Measurements from ENCODE around the gene ANKRD44.

DNA sequence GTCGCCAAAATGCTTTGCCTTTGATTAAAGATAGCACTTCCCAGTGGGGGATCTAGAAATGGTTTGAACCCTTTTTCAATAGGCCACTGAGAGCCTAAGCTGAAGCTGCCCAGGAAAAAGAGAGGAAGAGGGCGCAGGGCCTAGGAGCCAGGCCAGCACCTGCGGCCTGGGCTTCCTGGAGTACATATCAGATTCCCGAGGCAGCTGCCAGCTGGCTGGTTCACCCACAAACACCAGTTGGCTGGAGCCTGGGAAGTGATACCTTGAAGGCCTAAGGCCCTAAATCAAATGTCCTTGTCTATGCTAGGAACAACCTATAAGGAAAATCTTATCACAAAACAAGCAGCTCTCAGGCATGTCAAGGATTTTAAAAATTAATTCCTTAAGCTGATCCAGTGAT lies 37.1 kb downstream of the ANKRD44 start:
- TF ChIP-seq, protein P1, sequence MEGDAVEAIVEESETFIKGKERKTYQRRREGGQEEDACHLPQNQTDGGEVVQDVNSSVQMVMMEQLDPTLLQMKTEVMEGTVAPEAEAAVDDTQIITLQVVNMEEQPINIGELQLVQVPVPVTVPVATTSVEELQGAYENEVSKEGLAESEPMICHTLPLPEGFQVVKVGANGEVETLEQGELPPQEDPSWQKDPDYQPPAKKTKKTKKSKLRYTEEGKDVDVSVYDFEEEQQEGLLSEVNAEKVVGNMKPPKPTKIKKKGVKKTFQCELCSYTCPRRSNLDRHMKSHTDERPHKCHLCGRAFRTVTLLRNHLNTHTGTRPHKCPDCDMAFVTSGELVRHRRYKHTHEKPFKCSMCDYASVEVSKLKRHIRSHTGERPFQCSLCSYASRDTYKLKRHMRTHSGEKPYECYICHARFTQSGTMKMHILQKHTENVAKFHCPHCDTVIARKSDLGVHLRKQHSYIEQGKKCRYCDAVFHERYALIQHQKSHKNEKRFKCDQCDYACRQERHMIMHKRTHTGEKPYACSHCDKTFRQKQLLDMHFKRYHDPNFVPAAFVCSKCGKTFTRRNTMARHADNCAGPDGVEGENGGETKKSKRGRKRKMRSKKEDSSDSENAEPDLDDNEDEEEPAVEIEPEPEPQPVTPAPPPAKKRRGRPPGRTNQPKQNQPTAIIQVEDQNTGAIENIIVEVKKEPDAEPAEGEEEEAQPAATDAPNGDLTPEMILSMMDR (IDR thresholded peaks at IDR 0.05) = no peak
- no peak for TF ChIP-seq EZH2 (IDR thresholded peaks at IDR 0.05)
- no peak for TF ChIP-seq EZH2phosphoT487 (IDR thresholded peaks at IDR 0.05)
